ENCODE data around the gene SAMD9.

DNA sequence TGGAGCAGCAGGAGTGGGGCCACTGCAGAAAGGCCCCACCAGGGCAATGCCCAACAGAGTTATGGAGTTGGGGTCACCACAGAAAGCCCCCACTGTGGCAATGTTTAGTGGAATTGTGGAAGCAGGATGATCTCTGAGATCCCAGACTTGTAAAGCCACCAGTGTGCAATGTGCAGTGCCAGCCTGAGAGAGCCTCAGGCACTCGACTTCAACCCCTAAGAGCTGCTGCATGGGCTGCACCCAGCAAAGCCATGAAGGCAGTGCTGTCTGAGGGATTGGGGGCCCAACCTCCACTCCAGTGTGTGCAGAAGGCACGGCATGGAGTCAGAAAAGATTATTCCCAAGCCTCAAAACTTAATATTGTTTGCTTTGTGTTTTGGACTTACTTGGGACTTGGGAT is 20.4 kb downstream of the SAMD9 start:
- TF ChIP-seq, protein P1, sequence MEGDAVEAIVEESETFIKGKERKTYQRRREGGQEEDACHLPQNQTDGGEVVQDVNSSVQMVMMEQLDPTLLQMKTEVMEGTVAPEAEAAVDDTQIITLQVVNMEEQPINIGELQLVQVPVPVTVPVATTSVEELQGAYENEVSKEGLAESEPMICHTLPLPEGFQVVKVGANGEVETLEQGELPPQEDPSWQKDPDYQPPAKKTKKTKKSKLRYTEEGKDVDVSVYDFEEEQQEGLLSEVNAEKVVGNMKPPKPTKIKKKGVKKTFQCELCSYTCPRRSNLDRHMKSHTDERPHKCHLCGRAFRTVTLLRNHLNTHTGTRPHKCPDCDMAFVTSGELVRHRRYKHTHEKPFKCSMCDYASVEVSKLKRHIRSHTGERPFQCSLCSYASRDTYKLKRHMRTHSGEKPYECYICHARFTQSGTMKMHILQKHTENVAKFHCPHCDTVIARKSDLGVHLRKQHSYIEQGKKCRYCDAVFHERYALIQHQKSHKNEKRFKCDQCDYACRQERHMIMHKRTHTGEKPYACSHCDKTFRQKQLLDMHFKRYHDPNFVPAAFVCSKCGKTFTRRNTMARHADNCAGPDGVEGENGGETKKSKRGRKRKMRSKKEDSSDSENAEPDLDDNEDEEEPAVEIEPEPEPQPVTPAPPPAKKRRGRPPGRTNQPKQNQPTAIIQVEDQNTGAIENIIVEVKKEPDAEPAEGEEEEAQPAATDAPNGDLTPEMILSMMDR (conservative IDR thresholded peaks at IDR 0.05): no peak
- TF ChIP-seq EZH2 (IDR thresholded peaks at IDR 0.05; ENCODE audit: low read depth): no peak
